GM12878 (cell line): ENCODE measurements around the gene SMIM28. TPM values are rescaled to one million over a fixed set of nuclear protein-coding genes. Genes with fewer than 3 reads are reported as not detected.

Experiments used
- CHD4 ChIP-seq: fragments of 200-600 bp; sonication (generic); IDR thresholded peaks from 2 replicates; pipeline ENCODE4 v1.6.1; 2016; ENCODE audit warnings: mild to moderate bottlenecking
- E2F8 ChIP-seq: fragments of 450-650 bp; IDR thresholded peaks from 2 replicates; pipeline ENCODE4 v1.6.1; 2018; ENCODE audit warnings: mild to moderate bottlenecking, low read depth, moderate library complexity; ENCODE audit not compliant: partially characterized antibody
- ESRRA ChIP-seq: IDR thresholded peaks from 2 replicates; pipeline ENCODE4 v1.6.1; 2012; ENCODE audit warnings: mild to moderate bottlenecking, low read length, improper control_type of control experiment
- HSF1 ChIP-seq: fragments of 150-350 bp; IDR thresholded peaks from 2 replicates; pipeline ENCODE4 v1.6.1; 2014; ENCODE audit warnings: mild to moderate bottlenecking, low read depth, low read length
- REST ChIP-seq: IDR thresholded peaks from 2 replicates; pipeline ENCODE4 v1.6.1; 2012; ENCODE audit warnings: mild to moderate bottlenecking, low read depth, low read length
- STAT3 ChIP-seq: IDR thresholded peaks from 2 replicates; pipeline ENCODE4 v1.6.1; 2011; ENCODE audit warnings: low read depth, low read length, improper control_type of control experiment
- ZBTB4 ChIP-seq: fragments of 450-650 bp; formaldehyde crosslinking; IDR thresholded peaks from 2 replicates; pipeline ENCODE4 v1.4.0; 2022; ENCODE audit warnings: mild to moderate bottlenecking, moderate library complexity
- polyA plus RNA-seq, 11 experiments: library from polyadenylated mRNA; depleted of rRNA in 4 of 11; unstranded in 6 of 11; stranded (reverse) in 5 of 11; fragments of >200 nt; fragmentation: Nextera tagmentation in 4 of 11; fragmentation: Illumina TruSeq in 1 of 11; extraction: Ambion mirVana in 4 of 11; extraction: Trizol in 1 of 11; gene quantifications; 1 replicate in 1 of 11; 2 replicates in 10 of 11; pipeline versions ENCODE4 v1.2.1 to v1.2.3, GENCODE V29; 2011 to 2016; ENCODE audit warnings: inconsistent platforms in 2 of 11, missing spikeins in 2 of 11, low read depth in 1 of 11
- total RNA-seq, 4 experiments: library from RNA; depleted of rRNA in 3 of 4; stranded (reverse); fragments of >200 nt in 3 of 4; fragmentation: Illumina TruSeq in 1 of 4; extraction: Trizol in 1 of 4; gene quantifications; 2 replicates each; pipeline versions ENCODE4 v1.2.1 to v1.2.3, GENCODE V29; 2013 to 2021

Gene SMIM28
- total and polyA plus RNA-seq, 10 of the 15 experiments (the other 5 are each of a cell fraction or from before 2014, with no cell fraction given), result not detected

- TF ChIP-seq ZBTB4, result no peak
- no peak for TF ChIP-seq ESRRA
- no peak for TF ChIP-seq CHD4
- TF ChIP-seq HSF1, result no peak
- TF ChIP-seq E2F8, result no peak
- TF ChIP-seq STAT3, result no peak
- TF ChIP-seq REST, result no peak
Observed at GRCh38 chr6:138405816-138406413, 28.2 kb downstream of the SMIM28 start (continued).
